ENCODE data around the gene NRG2.

NRG2 gene

GRCh38 chr5:139854029-139854605 lies 189.0 kb downstream of the NRG2 start:
- ChIA-PET POLR2A (ENCODE audit: low non-redundant PET) (no interaction called here), CTCF (interaction anchor here (0.5 to 2.2 kb wide), 4 partner anchors 12 to 298 kb away, joined by 3 to 11 read pairs (median 3); no protein-coding TSS in a partner anchor)
- DNase-seq (ENCODE audit: low spot score) = no peak
- H3K27ac ChIP-seq = no peak overlapping the region
- no peak for TF ChIP-seq CTCF (conservative IDR thresholded peaks at IDR 0.05; ENCODE audit: low read depth)

DNA sequence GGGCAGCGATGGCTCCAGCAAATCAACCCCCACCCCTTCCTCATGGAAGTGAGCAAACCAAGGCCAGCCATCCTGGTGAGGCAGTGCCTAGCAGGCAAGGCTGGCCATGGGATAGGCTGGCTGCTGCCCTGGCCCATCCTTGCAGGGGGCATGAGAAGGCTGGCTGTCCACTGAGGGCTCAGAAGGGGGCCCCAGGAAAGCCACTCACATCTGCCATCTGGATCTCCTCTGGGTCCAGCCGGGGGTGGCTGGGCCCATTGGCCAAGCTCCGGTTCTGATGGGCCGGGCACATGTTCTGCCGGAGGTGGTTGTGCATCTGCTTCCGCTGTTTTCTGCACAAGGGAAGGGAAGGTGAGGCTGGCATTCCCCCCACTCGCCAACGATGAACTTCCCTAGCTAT lies 190.4 kb downstream of the NRG2 start:
- ChIA-PET CTCF (interaction anchor here (0.5 to 1.0 kb wide), 2 partner anchors 65 to 88 kb away, joined by 3 read pairs; no protein-coding TSS in a partner anchor), POLR2A (ENCODE audit: low non-redundant PET) (no interaction called here)
- H3K27ac ChIP-seq = no peak overlapping the region
- DNase-seq (ENCODE audit: low spot score) = no peak
- no peak for TF ChIP-seq CTCF (conservative IDR thresholded peaks at IDR 0.05; ENCODE audit: low read depth)

DNA sequence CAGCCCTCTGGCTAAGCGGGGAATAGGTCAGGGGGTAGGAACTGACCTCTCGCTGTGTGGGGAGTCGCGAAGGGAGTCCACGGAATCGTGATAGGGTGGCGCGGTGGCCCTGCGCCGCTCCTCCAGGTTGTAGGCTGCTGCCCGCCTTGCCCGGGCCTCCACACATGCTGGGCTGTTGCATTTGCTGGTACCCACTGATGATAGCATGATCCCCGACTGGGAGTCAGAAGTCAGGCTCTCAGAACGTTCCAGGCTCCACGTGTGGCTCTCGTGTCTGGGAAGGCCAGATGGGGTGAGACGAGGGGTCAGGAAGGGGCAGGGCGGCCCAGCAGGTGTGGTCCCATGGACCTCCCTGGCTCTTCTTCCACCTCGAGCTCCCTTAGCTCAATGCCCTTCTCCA lies 191.5 kb downstream of the NRG2 start:
- POLR2A ChIA-PET (ENCODE audit: low non-redundant PET) = interaction anchor here (0.6 kb wide), 1 partner anchor 13 kb away, joined by 3 read pairs; no protein-coding TSS in a partner anchor
- no peak for DNase-seq (ENCODE audit: low spot score)
- no peak for TF ChIP-seq CTCF (conservative IDR thresholded peaks at IDR 0.05; ENCODE audit: low read depth)
- CTCF ChIA-PET = interaction anchor here (0.6 kb wide), 1 partner anchor 1074 kb away, joined by 3 read pairs; the partner anchor contains the start of gene PCDHAC1
- H3K27ac ChIP-seq = no peak overlapping the region

DNA sequence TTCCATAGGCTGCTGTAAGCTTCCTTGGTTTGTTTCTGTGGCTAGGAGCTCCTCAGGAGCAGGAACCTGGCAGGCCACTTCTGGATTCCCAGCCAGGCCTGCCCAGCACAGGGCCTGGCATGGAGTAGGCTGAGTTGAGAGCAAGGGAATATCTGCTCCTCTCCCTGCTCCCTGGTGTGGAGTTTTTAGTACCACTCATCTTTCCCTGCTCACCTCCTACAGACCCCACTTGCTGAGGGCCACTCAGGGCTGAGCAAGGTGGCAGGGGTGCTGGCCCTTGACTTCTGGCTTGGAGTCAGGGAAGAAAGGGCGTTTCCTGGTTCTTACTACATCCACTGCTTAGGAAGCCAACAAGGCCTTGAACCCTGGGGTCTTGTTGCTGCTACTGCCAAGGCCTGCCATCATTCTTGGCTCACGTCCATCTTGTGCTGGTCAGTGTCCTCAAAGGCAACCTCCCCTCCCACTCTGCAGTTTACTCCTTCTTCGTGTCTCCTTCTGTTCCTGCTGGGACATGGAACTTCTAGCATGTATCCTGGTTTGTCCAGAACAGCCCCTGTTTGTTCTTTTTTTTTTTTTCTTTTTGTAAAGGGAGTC lies 192.6 kb downstream of the NRG2 start:
- no peak for DNase-seq (ENCODE audit: low spot score)
- ChIA-PET CTCF (interaction anchor here (1.0 to 2.9 kb wide), 4 partner anchors 13 to 118 kb away, joined by 4 to 13 read pairs (median 6); no protein-coding TSS in a partner anchor), POLR2A (ENCODE audit: low non-redundant PET) (interaction anchor here (0.6 kb wide), 1 partner anchor 12 kb away, joined by 3 read pairs; no protein-coding TSS in a partner anchor)
- no peak for TF ChIP-seq CTCF (conservative IDR thresholded peaks at IDR 0.05; ENCODE audit: low read depth)
- H3K27ac ChIP-seq = no peak overlapping the region

- POLR2A ChIA-PET (ENCODE audit: low non-redundant PET) = no interaction called here
- no peak for TF ChIP-seq CTCF (conservative IDR thresholded peaks at IDR 0.05; ENCODE audit: low read depth)
- CTCF ChIA-PET = interaction anchor here (1.0 to 2.9 kb wide), 4 partner anchors 13 to 119 kb away, joined by 4 to 13 read pairs (median 6); no protein-coding TSS in a partner anchor
- DNase-seq (ENCODE audit: low spot score) = no peak
- H3K27ac ChIP-seq = no peak overlapping the region
These were observed 193.2 kb downstream of the NRG2 start for GRCh38 chr5:139849942-139850341.

GRCh38 chr5:139849501-139849900 lies 193.6 kb downstream of the NRG2 start:
- DNase-seq (ENCODE audit: low spot score) = no peak
- ChIA-PET POLR2A (ENCODE audit: low non-redundant PET) (no interaction called here), CTCF (interaction anchor here (0.5 to 2.9 kb wide), 5 partner anchors 14 to 119 kb away, joined by 4 to 13 read pairs (median 6); no protein-coding TSS in a partner anchor)
- no peak overlapping the region for H3K27ac ChIP-seq
- TF ChIP-seq CTCF (conservative IDR thresholded peaks at IDR 0.05; ENCODE audit: low read depth) = no peak
